Neural cell (in vitro differentiated cells): ENCODE results near the gene CRTAC1. TPM values are rescaled to one million over a fixed set of nuclear protein-coding genes. Genes with fewer than 3 reads are reported as not detected.

Source experiments
- H2AFZ ChIP-seq: fragments of 200-600, 300-800 bp; sonication (generic), shearing (Covaris generic); 2 replicates; pipeline ENCODE4 v1.6.0; 2014; ENCODE audit warnings: low read depth, mild to moderate bottlenecking, antibody characterized with exemption, low read length, moderate library complexity
- H3F3A ChIP-seq: fragments of 200-600 bp; shearing (Covaris generic); 2 replicates; pipeline ENCODE4 v1.6.1; 2016; ENCODE audit warnings: mild to moderate bottlenecking, moderate library complexity, mixed read lengths, antibody characterized with exemption, low read length; ENCODE audit not compliant: insufficient read depth, poor library complexity, severe bottlenecking
- H3K27ac ChIP-seq: fragments of 200-600, 300-800 bp; sonication (generic), shearing (Covaris generic); 2 replicates; pipeline ENCODE4 v1.5.1; 2014; ENCODE audit warnings: mild to moderate bottlenecking, low read length, moderate library complexity
- H3K27me3 ChIP-seq: fragments of 300-800, 200-600 bp; sonication (generic), shearing (Covaris generic); 2 replicates; pipeline ENCODE4 v1.6.0; 2014; ENCODE audit warnings: mild to moderate bottlenecking, low read depth, low read length, moderate library complexity; ENCODE audit not compliant: insufficient read depth
- H3K36me3 ChIP-seq: fragments of 300-800, 200-600 bp; sonication (generic), shearing (Covaris generic); 2 replicates; pipeline ENCODE4 v1.5.1; 2014; ENCODE audit warnings: mild to moderate bottlenecking, antibody characterized with exemption, low read length, moderate library complexity; ENCODE audit not compliant: insufficient read depth
- H3K4me2 ChIP-seq: fragments of 300-800, 200-600 bp; sonication (generic), shearing (Covaris generic); 2 replicates; pipeline ENCODE4 v1.6.0; 2014; ENCODE audit warnings: mild to moderate bottlenecking, low read length
- H3K4me3 ChIP-seq: fragments of 300-800, 200-600 bp; sonication (generic), shearing (Covaris generic); 2 replicates; pipeline ENCODE4 v1.5.1; 2014; ENCODE audit warnings: mild to moderate bottlenecking, low read length, moderate library complexity
- H3K79me2 ChIP-seq: fragments of 200-600 bp; shearing (Covaris generic); replicated peaks from 2 replicates; pipeline ENCODE4 v1.6.0; 2014; ENCODE audit warnings: mild to moderate bottlenecking, low read length, moderate library complexity; ENCODE audit not compliant: insufficient read depth
- H3K9ac ChIP-seq: fragments of 300-800, 200-600 bp; sonication (generic), shearing (Covaris generic); 2 replicates; pipeline ENCODE4 v1.6.1; 2016; ENCODE audit warnings: mild to moderate bottlenecking, low read length, mixed read lengths
- H3K9me2 ChIP-seq: fragments of 200-600 bp; shearing (Covaris generic); 2 replicates; pipeline ENCODE4 v1.6.1; 2016; ENCODE audit warnings: mild to moderate bottlenecking, low read length, mixed read lengths; ENCODE audit not compliant: insufficient read depth
- H3K9me3 ChIP-seq: fragments of 200-600, 300-800 bp; sonication (generic), shearing (Covaris generic); 2 replicates; pipeline ENCODE4 v1.6.1; 2016; ENCODE audit warnings: mild to moderate bottlenecking, mixed run types, low read length, moderate library complexity, mixed read lengths
- H4K20me1 ChIP-seq: fragments of 200-600 bp; shearing (Covaris generic); 2 replicates; pipeline ENCODE4 v1.6.1; 2016; ENCODE audit warnings: mild to moderate bottlenecking, mixed run types; ENCODE audit not compliant: insufficient read depth
- CTCF ChIP-seq: fragments of 450-650 bp; IDR thresholded peaks from 2 replicates; pipeline ENCODE4 v1.5.1; 2014; ENCODE audit warnings: antibody characterized with exemption, mild to moderate bottlenecking, moderate library complexity; ENCODE audit not compliant: poor library complexity, severe bottlenecking
- EP300 ChIP-seq: fragments of 450-650 bp; conservative IDR thresholded peaks from 2 replicates; pipeline ENCODE4 v1.6.1; 2014; ENCODE audit warnings: antibody characterized with exemption, mild to moderate bottlenecking, moderate library complexity; ENCODE audit not compliant: poor library complexity, severe bottlenecking
- EZH2 ChIP-seq: fragments of 200-600, 300-800 bp; shearing (Covaris generic), sonication (generic); IDR thresholded peaks from 2 replicates; pipeline ENCODE4 v1.6.1; 2014; ENCODE audit warnings: antibody characterized with exemption, low read length, borderline replicate concordance, mild to moderate bottlenecking; ENCODE audit not compliant: insufficient read depth, poor library complexity, severe bottlenecking
- MXI1 ChIP-seq: fragments of 450-650 bp; conservative IDR thresholded peaks from 2 replicates; pipeline ENCODE4 v1.6.1; 2014; ENCODE audit warnings: antibody characterized with exemption, mild to moderate bottlenecking; ENCODE audit not compliant: poor library complexity, severe bottlenecking
- POLR2AphosphoS5 ChIP-seq: IDR thresholded peaks from 2 replicates; pipeline ENCODE4 v1.6.1; 2012
- RAD21 ChIP-seq: fragments of 450-650 bp; conservative IDR thresholded peaks from 2 replicates; pipeline ENCODE4 v1.6.1; 2014; ENCODE audit warnings: antibody characterized with exemption, mild to moderate bottlenecking, moderate library complexity
- REST ChIP-seq: IDR thresholded peaks from 2 replicates; pipeline ENCODE4 v1.6.1; 2012; ENCODE audit warnings: borderline replicate concordance
- SMC3 ChIP-seq: fragments of 450-650 bp; conservative IDR thresholded peaks from 2 replicates; pipeline ENCODE4 v1.6.1; 2014; ENCODE audit warnings: antibody characterized with exemption, mild to moderate bottlenecking, moderate library complexity; ENCODE audit not compliant: poor library complexity
- TAF1 ChIP-seq: IDR thresholded peaks from 2 replicates; pipeline ENCODE4 v1.6.1; 2012; ENCODE audit warnings: low read depth
- polyA plus RNA-seq: library from polyadenylated mRNA; depleted of rRNA; stranded (reverse); fragments of >200 nt; gene quantifications from 2 replicates; pipeline ENCODE4 v1.2.3, GENCODE V29; 2014

The CRTAC1 gene
- polyA plus RNA-seq, 1 donor from 2014 or later, result 1.1 TPM

- Histone ChIP-seq H2AFZ (no peak overlapping the region), H3K9me2 (no peaks in the 10 kb centered on the region), H4K20me1 (no peaks in the 10 kb centered on the region), H3K9me3 (no peaks in the 10 kb centered on the region), H3K27ac (no peak overlapping the region), H3K9ac (no peak overlapping the region), H3K27me3 (no peaks in the 10 kb centered on the region), H3F3A (no peaks in the 10 kb centered on the region), H3K36me3 (no peaks in the 10 kb centered on the region), H3K4me3 (no peak overlapping the region), H3K79me2 (no peaks in the 10 kb centered on the region), H3K4me2 (no peak overlapping the region)
- TF ChIP-seq SMC3 (no peak), CTCF (no peak), RAD21 (no peak), EZH2 (no peak), POLR2AphosphoS5 (no peak), REST (no peak), EP300 (no peak), TAF1 (no peak), MXI1 (no peak)
Observed at GRCh38 chr10:97866524-97867219, 163.7 kb downstream of the CRTAC1 start.

- H2AFZ ChIP-seq, result no peak overlapping the region
- no peaks in the 10 kb centered on the region for H3K9me2 ChIP-seq
- TF ChIP-seq SMC3 (no peak), RAD21 (no peak), MXI1 (no peak), EZH2 (no peak), CTCF (no peak), TAF1 (no peak), POLR2AphosphoS5 (no peak), REST (no peak), EP300 (no peak)
- no peak overlapping the region for H3K4me2 ChIP-seq
- H3K36me3 ChIP-seq, result no peaks in the 10 kb centered on the region
- H4K20me1 ChIP-seq, result no peaks in the 10 kb centered on the region
- H3F3A ChIP-seq, result no peaks in the 10 kb centered on the region
- no peaks in the 10 kb centered on the region for H3K9me3 ChIP-seq
- H3K27ac ChIP-seq, result no peak overlapping the region
- H3K9ac ChIP-seq, result no peak overlapping the region
- H3K79me2 ChIP-seq, result no peaks in the 10 kb centered on the region
- no peak overlapping the region for H3K4me3 ChIP-seq
- no peaks in the 10 kb centered on the region for H3K27me3 ChIP-seq
Observed at GRCh38 chr10:97865488-97865887, 164.9 kb downstream of the CRTAC1 start.
